ENCODE measurements around the gene FAM151A.

Gene FAM151A

DNA sequence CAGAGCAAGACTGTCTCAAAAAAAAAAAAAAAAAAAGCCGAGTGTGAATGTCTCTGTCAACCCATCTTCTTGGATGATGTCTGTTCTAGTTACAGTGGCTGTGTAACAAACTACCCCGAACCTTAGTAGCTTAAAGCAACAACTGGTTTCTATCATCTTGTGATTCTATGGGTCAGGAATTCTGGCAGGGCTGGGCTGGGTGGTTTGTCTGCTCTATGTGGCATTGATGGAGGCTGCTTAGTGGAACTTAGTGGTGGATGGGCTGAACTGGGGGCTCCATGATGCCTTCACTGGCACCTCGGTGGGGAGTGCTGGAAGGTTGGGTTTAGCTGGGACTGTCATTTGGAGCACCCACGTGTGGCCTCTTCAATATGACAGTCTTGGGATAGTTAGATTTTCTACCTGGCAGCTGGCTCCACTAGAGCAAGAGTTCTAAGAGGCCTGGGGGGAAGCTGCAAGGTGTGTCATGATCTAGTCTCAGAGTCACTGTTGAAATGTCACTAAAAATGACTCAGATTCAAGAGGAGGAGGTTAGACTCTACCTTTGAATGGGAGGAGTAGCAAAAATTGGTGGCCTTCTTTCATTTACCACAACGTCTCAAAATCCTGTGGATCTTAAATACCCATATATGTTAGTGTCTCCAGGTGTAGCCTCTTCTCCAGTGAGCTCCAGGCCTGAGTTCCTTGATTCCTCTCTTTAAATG lies 56.7 kb downstream of the FAM151A start:
- TF ChIP-seq, protein P1, sequence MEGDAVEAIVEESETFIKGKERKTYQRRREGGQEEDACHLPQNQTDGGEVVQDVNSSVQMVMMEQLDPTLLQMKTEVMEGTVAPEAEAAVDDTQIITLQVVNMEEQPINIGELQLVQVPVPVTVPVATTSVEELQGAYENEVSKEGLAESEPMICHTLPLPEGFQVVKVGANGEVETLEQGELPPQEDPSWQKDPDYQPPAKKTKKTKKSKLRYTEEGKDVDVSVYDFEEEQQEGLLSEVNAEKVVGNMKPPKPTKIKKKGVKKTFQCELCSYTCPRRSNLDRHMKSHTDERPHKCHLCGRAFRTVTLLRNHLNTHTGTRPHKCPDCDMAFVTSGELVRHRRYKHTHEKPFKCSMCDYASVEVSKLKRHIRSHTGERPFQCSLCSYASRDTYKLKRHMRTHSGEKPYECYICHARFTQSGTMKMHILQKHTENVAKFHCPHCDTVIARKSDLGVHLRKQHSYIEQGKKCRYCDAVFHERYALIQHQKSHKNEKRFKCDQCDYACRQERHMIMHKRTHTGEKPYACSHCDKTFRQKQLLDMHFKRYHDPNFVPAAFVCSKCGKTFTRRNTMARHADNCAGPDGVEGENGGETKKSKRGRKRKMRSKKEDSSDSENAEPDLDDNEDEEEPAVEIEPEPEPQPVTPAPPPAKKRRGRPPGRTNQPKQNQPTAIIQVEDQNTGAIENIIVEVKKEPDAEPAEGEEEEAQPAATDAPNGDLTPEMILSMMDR (IDR thresholded peaks at IDR 0.05; ENCODE audit: extremely low read depth, insufficient read depth, missing control alignments): no peak
- DNase-seq (ENCODE audit: low spot score): no peak
- in situ Hi-C loops (cut with MboI; ENCODE audit: low pct_unique_long_range_greater_than_20kb, low sequenced_read_pairs, unreplicated experiment): no loop called here

DNA sequence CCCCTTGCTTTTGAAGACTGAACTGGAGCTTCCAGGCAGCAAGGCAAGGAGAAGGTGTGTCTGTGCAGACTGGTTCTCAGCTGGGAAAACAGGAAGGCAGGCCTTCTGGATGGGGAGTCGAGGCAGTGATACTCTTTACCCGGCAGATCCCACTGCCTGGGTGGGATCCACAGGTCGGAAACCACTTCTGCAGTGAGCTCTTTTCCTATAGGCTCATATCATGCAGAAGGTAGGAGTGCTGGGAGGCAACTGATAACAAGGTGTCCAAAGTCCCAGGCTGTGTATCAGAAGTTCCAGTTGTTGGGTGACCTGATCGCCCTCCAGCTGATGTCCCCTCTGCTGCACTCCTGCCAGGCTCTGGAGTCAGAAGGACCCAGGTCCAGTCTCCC lies 58.2 kb downstream of the FAM151A start:
- no peak for DNase-seq (ENCODE audit: low spot score)
- TF ChIP-seq, protein P1 (IDR thresholded peaks at IDR 0.05; ENCODE audit: extremely low read depth, insufficient read depth, missing control alignments): no peak
- in situ Hi-C loops (cut with MboI; ENCODE audit: low pct_unique_long_range_greater_than_20kb, low sequenced_read_pairs, unreplicated experiment): no loop called here

DNA sequence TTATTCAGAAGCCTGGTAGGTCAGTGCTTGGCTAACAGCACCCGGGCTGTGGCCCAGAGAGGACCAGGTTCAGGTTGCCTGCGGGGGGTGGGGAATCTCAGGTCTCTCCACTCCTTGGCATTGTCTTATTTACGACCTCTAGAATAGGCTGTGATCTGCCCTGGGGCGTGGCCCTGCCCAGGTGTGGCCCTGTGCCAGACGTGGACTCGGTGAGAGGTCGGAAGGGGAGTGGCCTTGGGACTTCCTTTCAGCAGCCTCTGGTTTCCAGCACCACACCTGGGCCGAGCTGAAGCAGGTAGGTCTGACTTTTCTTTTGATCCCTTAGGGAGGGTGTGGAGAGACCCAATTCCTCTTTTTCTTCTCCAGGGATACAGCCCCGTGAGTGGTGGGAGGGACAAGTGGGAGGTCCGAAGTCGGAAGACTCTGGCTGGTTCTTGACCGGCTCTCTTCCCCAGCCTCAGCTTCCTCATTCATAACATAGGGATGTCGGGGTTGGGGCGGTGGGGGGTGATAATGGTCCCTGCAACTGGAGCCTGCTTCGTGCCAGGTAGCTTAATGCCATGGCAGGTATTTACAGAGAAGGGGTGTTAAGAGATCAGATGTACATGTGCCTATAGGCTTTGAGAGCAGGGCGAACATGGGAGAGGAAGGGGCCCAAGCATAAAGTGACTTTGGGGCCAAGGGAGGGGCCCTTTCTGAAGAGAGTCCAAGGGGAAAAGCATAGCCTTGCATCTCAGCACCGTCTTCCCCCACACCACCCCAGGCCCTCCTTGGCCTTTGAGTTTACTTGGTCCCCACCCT lies 58.8 kb downstream of the FAM151A start:
- in situ Hi-C loops (cut with MboI; ENCODE audit: low pct_unique_long_range_greater_than_20kb, low sequenced_read_pairs, unreplicated experiment): no loop called here
- no peak for DNase-seq (ENCODE audit: low spot score)

DNA sequence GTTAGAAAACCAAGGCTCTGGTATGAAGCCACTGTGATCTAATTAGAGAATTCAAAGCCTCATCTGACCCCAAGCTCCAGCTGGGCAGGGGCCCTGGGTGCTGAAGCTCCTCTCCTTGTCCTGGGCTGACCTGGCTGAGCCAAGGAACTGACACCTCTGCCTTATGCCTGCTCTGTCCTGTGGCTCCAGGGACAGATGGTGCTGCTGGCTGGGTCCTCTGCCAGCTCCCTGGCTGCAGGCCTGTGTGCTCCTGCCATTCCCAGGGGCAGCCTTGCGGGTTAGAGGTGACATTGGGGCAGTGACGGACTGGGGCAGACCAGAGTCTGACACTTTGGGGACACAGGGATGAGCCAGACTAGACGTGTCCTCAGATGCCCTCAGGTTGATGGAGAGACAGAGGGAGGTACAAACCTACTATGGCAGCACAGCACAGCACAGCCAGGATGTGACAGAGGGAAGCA lies 63.5 kb downstream of the FAM151A start:
- in situ Hi-C loops (cut with MboI; ENCODE audit: low pct_unique_long_range_greater_than_20kb, low sequenced_read_pairs, unreplicated experiment): no loop called here
- DNase-seq (ENCODE audit: low spot score): no peak
- TF ChIP-seq, protein P1 (IDR thresholded peaks at IDR 0.05; ENCODE audit: extremely low read depth, insufficient read depth, missing control alignments): no peak

More for the DNA sequence above, 58.8 kb downstream of the FAM151A start:
- TF ChIP-seq, protein P1 (IDR thresholded peaks at IDR 0.05; ENCODE audit: extremely low read depth, insufficient read depth, missing control alignments): no peak

Data from GM13977 (cell line).